NCI-H1436 (cell line): ENCODE measurements around the gene HOXC10.

ENCODE experiments used
- DNase-seq: peaks from one replicate; lab custom pipeline; 2025; lab: John Stamatoyannopoulos, UW

The HOXC10 gene

DNA sequence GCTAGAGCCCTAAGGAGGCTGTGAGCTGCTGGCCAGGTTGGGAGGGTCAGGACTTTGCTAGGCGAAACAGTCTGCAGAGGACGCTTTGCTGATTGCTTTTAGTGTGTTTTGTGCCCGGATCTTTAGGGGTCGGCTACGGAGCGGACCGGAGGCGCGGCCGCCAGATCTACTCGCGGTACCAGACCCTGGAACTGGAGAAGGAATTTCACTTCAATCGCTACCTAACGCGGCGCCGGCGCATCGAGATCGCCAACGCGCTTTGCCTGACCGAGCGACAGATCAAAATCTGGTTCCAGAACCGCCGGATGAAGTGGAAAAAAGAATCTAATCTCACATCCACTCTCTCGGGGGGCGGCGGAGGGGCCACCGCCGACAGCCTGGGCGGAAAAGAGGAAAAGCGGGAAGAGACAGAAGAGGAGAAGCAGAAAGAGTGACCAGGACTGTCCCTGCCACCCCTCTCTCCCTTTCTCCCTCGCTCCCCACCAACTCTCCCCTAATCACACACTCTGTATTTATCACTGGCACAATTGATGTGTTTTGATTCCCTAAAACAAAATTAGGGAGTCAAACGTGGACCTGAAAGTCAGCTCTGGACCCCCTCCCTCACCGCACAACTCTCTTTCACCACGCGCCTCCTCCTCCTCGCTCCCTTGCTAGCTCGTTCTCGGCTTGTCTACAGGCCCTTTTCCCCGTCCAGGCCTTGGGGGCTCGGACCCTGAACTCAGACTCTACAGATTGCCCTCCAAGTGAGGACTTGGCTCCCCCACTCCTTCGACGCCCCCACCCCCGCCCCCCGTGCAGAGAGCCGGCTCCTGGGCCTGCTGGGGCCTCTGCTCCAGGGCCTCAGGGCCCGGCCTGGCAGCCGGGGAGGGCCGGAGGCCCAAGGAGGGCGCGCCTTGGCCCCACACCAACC, 44.8 kb downstream of the HOXC10 start:
- no peak for DNase-seq

- no peak for DNase-seq
Observed at GRCh38 chr12:54030442-54030801, 45.5 kb downstream of the HOXC10 start.

GRCh38 chr12:54030889-54031471, 46.0 kb downstream of the HOXC10 start:
- DNase-seq: no peak

DNA sequence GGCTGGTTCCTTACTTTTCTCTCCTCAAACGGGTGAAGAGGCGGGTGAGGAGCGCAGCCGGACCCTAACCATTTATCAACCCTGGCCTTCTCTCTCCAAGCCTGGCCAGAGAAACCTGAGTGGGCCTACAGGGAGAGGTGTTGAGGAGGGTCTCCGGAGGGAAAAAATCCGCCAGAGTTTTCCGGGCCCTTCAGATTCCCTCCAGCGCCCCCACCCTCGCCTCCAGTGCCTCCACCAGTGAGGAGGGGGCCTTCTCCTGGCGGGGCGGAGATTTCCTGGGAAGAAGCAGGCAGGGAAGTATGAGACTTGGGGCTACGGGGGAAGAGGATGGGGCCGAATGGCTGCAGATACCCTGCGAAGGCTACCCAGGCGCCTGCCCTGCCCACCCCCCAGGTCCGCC, 46.5 kb downstream of the HOXC10 start:
- DNase-seq: no peak

DNA sequence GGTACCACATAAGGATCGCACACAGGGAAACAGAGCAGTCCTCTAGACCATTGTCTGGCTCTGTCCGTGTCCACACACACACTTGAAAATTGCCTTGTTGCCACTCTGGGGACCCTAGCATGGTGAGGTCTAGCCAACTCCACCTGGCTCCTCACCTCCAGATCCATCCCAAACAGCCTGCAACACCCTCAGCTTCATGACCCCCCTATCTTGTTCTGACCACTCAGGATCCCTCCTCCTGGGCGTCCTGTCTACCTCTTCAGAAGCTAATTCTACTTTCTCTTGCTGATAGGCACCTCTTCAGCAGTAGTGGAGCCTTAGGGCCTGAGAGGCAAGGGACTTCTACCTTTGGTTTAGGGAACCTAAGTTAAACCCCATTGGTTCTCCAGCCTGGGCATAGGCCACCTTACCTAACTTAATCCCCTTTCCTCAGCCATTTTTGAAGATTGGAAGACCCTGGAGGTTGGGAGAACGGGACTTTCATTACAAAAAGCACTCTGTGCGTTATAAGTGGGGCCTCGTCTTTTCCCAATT, 47.2 kb downstream of the HOXC10 start:
- no peak for DNase-seq

DNA sequence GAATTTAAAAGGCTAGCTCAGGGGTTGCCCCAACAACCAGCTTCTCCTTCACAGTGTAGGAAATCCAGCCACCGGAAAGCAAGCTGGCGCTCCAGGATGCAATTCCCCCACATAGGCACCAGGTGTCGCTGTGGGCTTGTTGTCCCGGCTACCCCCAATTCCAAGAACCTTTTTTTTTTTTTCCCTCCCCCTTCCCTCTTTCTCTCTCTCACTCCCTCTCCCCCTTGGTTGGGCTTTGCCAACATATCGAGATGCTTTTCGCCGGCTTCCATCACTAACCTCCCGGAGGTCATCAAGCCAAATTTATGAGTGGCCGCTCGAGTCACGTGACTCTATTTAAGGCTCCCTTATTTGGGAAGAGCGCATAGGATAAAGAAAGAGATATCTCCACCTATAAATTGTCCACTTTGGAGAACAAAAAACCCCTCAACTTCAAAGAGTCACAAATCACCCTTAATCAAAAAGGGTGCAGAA, 47.7 kb downstream of the HOXC10 start, which contains the start of gene HOXC5:
Gene HOXC5, plus strand, starts transcription at position 424 of the 474 bp plus-strand sequence. CDS start 73 bp downstream, outside the sequence.
- DNase-seq: peak; percentile 35

- no peak for DNase-seq
Observed at GRCh38 chr12:54033106-54033979, 48.4 kb downstream of the HOXC10 start.

DNA sequence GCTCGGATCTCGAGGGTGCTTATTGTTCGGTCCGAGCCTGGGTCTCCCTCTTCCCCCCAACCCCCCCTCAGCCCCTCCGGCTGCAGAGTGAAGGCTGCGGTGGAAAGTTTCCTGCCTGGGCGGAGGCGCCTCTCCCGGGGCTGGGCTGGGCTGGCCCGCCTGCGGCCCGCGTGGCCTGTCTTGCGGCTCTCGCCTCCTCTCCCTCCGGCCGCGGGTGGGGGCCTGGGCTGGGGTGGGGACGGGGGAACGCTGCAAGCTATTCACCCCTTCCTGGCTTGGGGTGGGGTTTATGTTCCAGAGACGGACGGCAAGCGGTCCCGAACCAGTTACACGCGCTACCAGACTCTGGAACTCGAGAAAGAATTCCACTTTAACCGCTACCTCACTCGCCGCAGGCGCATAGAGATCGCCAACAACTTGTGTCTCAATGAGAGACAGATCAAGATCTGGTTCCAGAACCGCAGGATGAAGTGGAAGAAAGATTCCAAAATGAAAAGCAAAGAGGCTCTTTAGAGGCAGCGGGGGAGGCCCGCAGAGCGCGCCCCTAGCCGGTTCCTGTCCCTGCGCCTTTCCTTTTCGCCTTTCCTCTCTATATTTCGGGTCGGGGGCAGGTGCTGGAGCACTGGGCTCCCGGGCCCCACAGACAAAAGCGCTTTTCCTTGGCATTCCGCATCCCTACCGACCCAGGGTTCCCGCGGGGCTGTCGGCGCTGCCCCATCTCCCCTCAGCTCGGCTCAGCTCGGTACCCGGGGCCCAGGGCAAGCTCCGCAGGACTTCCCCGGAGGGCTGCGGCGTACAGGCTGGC, 49.2 kb downstream of the HOXC10 start:
- no peak for DNase-seq

- DNase-seq: no peak
Observed at GRCh38 chr12:54034785-54035310, 49.9 kb downstream of the HOXC10 start.

DNA sequence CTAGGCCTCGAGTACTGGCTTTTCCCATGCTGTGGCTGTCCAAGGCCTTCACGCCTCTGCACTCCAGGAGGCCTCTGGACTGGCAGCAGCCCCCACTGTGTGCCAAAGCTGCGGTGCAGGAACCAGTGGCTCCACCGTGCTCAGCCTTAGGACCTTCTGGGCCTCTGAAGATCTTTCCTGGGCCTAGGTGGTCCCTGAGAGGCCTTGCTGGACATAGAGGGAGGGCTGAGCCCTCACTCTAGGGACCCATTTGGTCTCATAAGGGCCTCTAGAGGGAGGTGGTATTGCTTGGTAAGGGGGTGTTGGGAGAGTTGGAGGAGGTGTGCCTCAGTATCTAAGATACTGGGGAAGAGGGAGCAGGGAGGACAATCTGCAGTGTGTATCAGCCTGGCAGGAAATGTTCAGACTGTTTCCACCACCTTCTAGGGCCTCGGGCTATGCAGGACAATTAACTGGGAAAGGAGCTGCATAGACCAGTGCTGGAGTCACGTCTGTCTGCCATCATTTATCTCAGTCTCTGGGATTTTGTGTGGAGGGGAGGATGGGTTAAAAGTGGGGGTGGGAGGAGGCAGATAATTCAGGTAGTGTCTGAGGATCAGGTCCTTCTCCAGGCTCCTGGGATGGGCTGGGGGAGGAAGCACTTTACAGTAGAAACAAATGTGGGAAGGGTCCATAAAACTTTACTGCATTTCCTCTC, 50.8 kb downstream of the HOXC10 start:
- DNase-seq: no peak

DNA sequence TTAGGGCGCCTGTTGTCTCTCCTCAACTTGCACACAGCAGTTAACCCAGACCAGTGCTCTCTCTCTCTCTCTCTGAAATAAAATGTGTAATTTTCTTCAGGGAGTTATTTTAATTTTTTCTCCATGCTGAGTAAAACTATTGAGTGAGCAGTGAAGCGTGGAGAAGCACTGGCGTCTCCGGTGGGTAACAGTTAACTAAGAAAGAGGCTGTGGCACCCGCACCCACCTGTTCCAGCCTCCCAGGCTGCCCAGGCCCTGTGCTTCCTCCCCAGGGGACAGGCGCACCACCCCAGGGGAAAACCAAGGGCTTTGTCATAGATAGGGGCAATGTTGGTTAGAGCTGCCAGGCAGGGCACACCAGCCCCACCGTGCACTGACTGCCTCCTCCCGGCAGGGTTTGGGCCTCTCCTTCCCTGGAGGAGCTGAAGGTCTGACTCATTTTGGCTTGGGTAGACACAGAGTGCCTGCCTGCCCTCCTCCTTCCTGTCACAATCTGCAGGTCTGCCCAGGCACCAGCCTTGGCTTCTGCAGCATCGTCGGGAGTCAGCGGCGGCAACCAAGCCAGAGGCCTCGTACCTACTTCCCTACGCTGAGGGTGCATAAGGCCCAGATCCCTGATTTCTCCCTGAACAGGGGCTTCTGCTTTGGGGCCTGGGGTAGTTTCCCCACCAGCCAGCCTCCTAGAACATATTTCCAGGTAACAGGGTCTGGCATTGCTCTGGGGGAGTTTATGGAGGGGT, 51.8 kb downstream of the HOXC10 start:
- peak; percentile 12 for DNase-seq

DNA sequence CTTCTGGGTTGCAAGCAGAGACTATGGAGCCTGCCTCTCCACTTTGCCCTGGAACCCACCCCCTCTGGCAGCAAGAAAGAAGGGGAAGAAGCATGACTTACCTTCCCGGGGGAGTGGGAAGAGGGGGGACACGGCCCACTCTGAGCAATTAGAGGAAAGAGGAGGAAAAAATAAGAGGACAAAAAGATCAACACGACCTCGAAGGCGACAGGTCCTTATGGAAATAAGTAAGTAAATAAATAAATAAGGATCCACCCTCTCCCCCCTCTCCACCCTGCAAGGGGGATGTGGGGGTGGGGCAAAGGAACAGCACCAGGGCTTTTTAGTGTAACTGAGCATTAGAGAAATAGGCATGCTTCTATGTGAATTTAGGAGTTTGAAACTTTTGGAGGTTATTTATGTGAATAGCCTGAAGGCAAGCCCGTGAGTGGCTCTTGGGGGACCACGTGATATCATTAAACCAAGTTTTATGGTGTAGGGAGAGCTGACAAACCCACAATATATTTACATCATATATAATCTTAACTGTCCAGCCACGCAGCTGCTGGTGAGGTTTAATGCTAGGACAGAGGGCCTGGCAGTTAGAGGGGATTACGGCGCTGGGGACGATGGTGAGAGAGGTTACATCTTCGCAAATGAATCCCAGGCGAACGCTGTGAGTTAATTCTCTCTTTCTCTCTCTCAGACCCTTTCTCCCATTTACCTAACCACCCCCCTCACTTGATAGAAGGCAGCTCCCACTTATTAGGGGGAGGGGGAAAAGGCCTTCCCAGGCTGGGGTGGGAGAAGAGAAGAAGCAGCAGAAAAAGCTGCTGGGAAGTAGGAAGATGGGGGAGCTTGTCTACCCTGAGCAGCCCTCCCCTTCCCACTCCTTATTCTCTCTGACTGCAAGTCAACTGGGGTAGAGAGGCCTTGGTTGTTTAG, 52.7 kb downstream of the HOXC10 start:
- DNase-seq: no peak

GRCh38 chr12:54038284-54038870, 53.4 kb downstream of the HOXC10 start:
- DNase-seq: no peak

DNA sequence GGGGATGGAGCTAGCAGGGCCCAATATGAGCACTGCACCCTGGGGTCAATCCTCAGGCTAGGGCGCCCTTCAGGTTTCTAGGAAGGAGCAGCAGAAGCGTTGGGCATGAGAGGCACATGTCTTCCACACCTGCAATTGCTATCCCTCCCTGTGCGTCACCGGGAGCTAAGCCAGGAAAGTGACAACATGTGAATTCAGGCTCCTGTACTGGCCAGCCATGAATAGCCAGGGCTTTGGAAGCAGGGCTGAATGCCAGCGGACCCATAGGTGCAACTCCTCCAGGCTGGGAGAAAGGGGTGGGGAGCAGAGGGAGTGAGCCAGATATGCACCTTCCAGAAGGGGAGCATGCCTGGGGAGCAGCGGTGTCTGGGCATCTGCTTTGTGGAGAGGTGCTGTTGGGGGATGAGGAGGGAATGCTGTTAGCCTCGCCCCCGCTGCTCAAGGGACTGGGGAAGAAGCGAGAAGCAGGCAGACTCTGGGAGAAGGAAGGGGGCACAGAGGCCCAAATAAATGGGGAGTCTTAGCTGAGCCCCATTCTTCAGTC, 54.0 kb downstream of the HOXC10 start:
- no peak for DNase-seq

DNA sequence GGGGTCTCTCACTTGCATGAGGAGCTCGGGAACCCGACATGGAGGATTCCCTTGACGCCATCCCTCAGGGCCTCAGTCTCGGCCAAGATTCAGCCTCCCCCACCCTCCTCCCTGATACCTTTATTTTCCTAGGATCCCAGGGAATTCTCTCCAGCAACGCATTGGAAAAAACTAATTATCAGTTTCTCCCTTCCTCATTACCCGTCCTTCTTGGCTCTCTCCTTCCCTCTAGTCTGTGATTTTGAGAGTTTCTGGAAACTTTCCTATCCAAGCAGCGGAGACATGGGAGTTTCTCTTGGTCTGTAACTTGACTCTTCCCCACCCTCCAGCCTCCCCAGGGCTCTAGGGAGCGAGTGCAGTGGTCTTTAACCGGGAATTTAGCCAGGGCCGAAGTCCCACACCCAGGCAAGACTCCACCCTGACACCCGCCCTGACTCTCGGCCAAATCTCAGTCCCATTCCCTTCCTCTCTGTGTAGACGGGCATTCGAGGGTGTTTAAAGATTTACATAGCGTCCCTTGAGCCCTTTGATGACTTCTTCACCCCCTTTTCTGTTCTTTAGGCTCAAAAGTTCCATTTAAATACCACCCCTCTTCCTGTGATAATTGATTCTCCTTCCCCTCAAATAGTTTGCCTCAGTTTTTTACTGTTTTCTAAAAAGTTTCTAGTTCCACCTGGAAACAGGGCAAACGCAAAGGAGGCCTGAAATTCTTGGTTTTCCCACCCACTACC, 54.6 kb downstream of the HOXC10 start:
- DNase-seq: no peak
